PC-9 (cell line): ENCODE results near the gene LRRC30. TPM values are rescaled to one million over a fixed set of nuclear protein-coding genes. Genes with fewer than 3 reads are reported as not detected.

ENCODE experiments used
- BruUV-seq: library from RNA; stranded (reverse); fragments of 400-500 nt; replicated peaks from 2 replicates; lab custom pipeline; 2021; lab: Mats Ljungman, UMichigan
- CTCF ChIA-PET: fragments of 300-600 bp; sonication (Branson Sonifier 250); formaldehyde crosslinking; loops from one replicate; lab custom pipeline; 2022; ENCODE audit warnings: antibody characterized with exemption; lab: Charles Lee
- POLR2A ChIA-PET: fragments of 300-600 bp; sonication (Branson Sonifier 250); formaldehyde crosslinking; loops from one replicate; lab custom pipeline; 2022; ENCODE audit warnings: antibody characterized with exemption; ENCODE audit not compliant: unreplicated experiment; lab: Charles Lee
- DNase-seq, 2 experiments: peaks; one replicate each; pipeline versions ENCODE4 v3.0.0 to v3.0.0-alpha.2; 2015 to 2022; ENCODE audit warnings: mixed read lengths in 1 of 2
- H2AFZ ChIP-seq: fragments of 200-600 bp; sonication (generic); 2 replicates; pipeline ENCODE4 v1.8.1; 2017; ENCODE audit warnings: antibody characterized with exemption
- H3F3A ChIP-seq: fragments of 200-600 bp; sonication (generic); 2 replicates; pipeline ENCODE4 v1.8.1; 2017; ENCODE audit warnings: antibody characterized with exemption, mild to moderate bottlenecking, low read depth; ENCODE audit not compliant: insufficient read depth
- H3K27ac ChIP-seq: fragments of 200-600 bp; sonication (generic); 2 replicates; pipeline ENCODE4 v1.6.1; 2016; ENCODE audit warnings: mixed run types
- H3K27me3 ChIP-seq: fragments of 200-600 bp; sonication (generic); 2 replicates; pipeline ENCODE4 v1.6.1; 2016; ENCODE audit warnings: low read depth, mixed run types; ENCODE audit not compliant: insufficient read depth
- H3K36me3 ChIP-seq: fragments of 200-600 bp; sonication (generic); 2 replicates; pipeline ENCODE4 v1.6.1; 2016; ENCODE audit warnings: low read depth, mixed run types
- H3K4me1 ChIP-seq: fragments of 200-600 bp; sonication (generic); replicated peaks from 2 replicates; pipeline ENCODE4 v1.6.1; 2016; ENCODE audit warnings: mixed run types; ENCODE audit not compliant: insufficient read depth
- H3K4me2 ChIP-seq: fragments of 200-600 bp; sonication (generic); 2 replicates; pipeline ENCODE4 v1.6.1; 2017; ENCODE audit warnings: mixed run types
- H3K4me3 ChIP-seq: fragments of 200-600 bp; sonication (generic); 2 replicates; pipeline ENCODE4 v1.6.1; 2016; ENCODE audit warnings: mixed run types
- H3K79me2 ChIP-seq: fragments of 200-600 bp; sonication (generic); 2 replicates; pipeline ENCODE4 v1.6.1; 2017; ENCODE audit warnings: low read depth, mixed run types
- H3K9me2 ChIP-seq: fragments of 200-600 bp; sonication (generic); 2 replicates; pipeline ENCODE4 v1.8.1; 2017; ENCODE audit warnings: mild to moderate bottlenecking; ENCODE audit not compliant: insufficient read depth
- H3K9me3 ChIP-seq: fragments of 200-600 bp; sonication (generic); 2 replicates; pipeline ENCODE4 v1.8.1; 2016; ENCODE audit warnings: low read depth; ENCODE audit not compliant: insufficient read depth
- H4K20me1 ChIP-seq: fragments of 200-600 bp; sonication (generic); 2 replicates; pipeline ENCODE4 v1.8.1; 2017; ENCODE audit not compliant: insufficient read depth
- CTCF ChIP-seq: fragments of 200-600 bp; sonication (generic); conservative IDR thresholded peaks from 2 replicates; pipeline ENCODE4 v1.6.1; 2017; ENCODE audit warnings: mixed run types, antibody characterized with exemption, mild to moderate bottlenecking, moderate library complexity
- EZH2 ChIP-seq: fragments of 200-600 bp; sonication (generic); IDR thresholded peaks from 2 replicates; pipeline ENCODE4 v1.8.0; 2017; ENCODE audit warnings: antibody characterized with exemption, low read depth
- intact Hi-C: fragments of 100-400 bp; cut with micrococcal nuclease; formaldehyde crosslinking; loops from one replicate; pipeline ENCODE4 v1.10.0; 2022; ENCODE audit not compliant: unreplicated experiment
- total RNA-seq: library from RNA; stranded (reverse); gene quantifications from 2 replicates; pipeline ENCODE4 v1.2.3, GENCODE V29; 2021

Gene LRRC30
- total RNA-seq, 1 experiment from 2014 or later, result not detected

- peak; percentile 39 to 50 for DNase-seq
- intact Hi-C loops, result loop anchor here (1.0 to 5.0 kb wide), 5 partner anchors 295 to 1208 kb away; partner anchors contain the start of gene PTPRM
- BruUV-seq, result no TSS peak
- Histone ChIP-seq H2AFZ (no peak overlapping the region), H3K4me2 (no peak overlapping the region), H3K27ac (no peak overlapping the region), H3K4me1 (no peaks in the 10 kb centered on the region), H3K9me3 (no peaks in the 10 kb centered on the region), H3K79me2 (no peaks in the 10 kb centered on the region), H3K4me3 (no peak overlapping the region), H3K9me2 (no peaks in the 10 kb centered on the region), H3K27me3 (peaks cover 11% of the 10 kb centered on the region), H3F3A (no peaks in the 10 kb centered on the region), H3K36me3 (no peaks in the 10 kb centered on the region), H4K20me1 (no peaks in the 10 kb centered on the region)
- ChIA-PET POLR2A (no interaction called here), CTCF (interaction anchor here (0.6 to 1.4 kb wide), 4 partner anchors 145 to 1208 kb away, joined by 3 to 15 read pairs (median 3); partner anchors contain the start of gene PTPRM)
- peak; percentile 67 for TF ChIP-seq CTCF
- TF ChIP-seq EZH2, result no peak
These were observed 41.6 kb downstream of the LRRC30 start for GRCh38 chr18:7272311-7273049.

- H3K36me3 ChIP-seq, result no peaks in the 10 kb centered on the region
- CTCF ChIA-PET, result interaction anchor here (0.6 to 1.4 kb wide), 2 partner anchors 151 to 1207 kb away, joined by 3 read pairs; no protein-coding TSS in a partner anchor
- no peak overlapping the region for H3K27ac ChIP-seq
- intact Hi-C loops, result loop anchor here (2.0 to 5.0 kb wide), 3 partner anchors 353 to 1115 kb away; no protein-coding TSS in a partner anchor
- peaks cover 19% of the 10 kb centered on the region for H3K27me3 ChIP-seq
- no peaks in the 10 kb centered on the region for H3K4me1 ChIP-seq
- no peak overlapping the region for H3K4me3 ChIP-seq
- H3K4me2 ChIP-seq, result no peak overlapping the region
- TF ChIP-seq EZH2 (no peak), CTCF (no peak)
- peak in 1 of 2 experiments; percentile 2 for DNase-seq
- POLR2A ChIA-PET, result no interaction called here
- H3K9me2 ChIP-seq, result no peaks in the 10 kb centered on the region
- no peaks in the 10 kb centered on the region for H4K20me1 ChIP-seq
- H3K79me2 ChIP-seq, result no peaks in the 10 kb centered on the region
- H3K9me3 ChIP-seq, result no peaks in the 10 kb centered on the region
- H3F3A ChIP-seq, result no peaks in the 10 kb centered on the region
- no peak overlapping the region for H2AFZ ChIP-seq
- no TSS peak for BruUV-seq
These were observed 42.5 kb downstream of the LRRC30 start for GRCh38 chr18:7273301-7273921.

- Histone ChIP-seq H3K27me3 (peaks cover 51% of the 10 kb centered on the region), H3K9me3 (no peaks in the 10 kb centered on the region), H3K79me2 (no peaks in the 10 kb centered on the region), H3K9me2 (no peaks in the 10 kb centered on the region), H4K20me1 (no peaks in the 10 kb centered on the region), H2AFZ (no peak overlapping the region), H3K36me3 (no peaks in the 10 kb centered on the region), H3K4me3 (no peak overlapping the region), H3F3A (no peaks in the 10 kb centered on the region), H3K27ac (no peak overlapping the region), H3K4me2 (no peak overlapping the region), H3K4me1 (no peaks in the 10 kb centered on the region)
- ChIA-PET POLR2A (no interaction called here), CTCF (no interaction called here)
- intact Hi-C loops, result no loop called here
- DNase-seq, result no peak
- TF ChIP-seq CTCF, result no peak
- no peak for TF ChIP-seq EZH2
- BruUV-seq, result no TSS peak
These were observed 50.7 kb downstream of the LRRC30 start for GRCh38 chr18:7281579-7281978.

Other genes with a start within 250 kb of the LRRC30 start
- gene LAMA1, start 113.3 kb upstream of the LRRC30 start, total RNA-seq, result not detected in 2 replicates